RWPE1 (cell line): ENCODE data around the gene STOML1.
"Not testable (repeated sequence)": the region's sequence is repeated elsewhere in the genome, so short reads cannot be mapped to it uniquely, and the experiment has no call there.

Experiments used
- CTCF ChIA-PET: fragments of 350-600 bp; sonication (Branson Sonifier 250); formaldehyde crosslinking; extraction: SDS; loops from one replicate; lab custom pipeline; 2021; lab: Yijun Ruan, JAX
- POLR2A ChIA-PET: fragments of 400-600 bp; formaldehyde crosslinking; extraction: SDS; loops from one replicate; lab custom pipeline; 2020; ENCODE audit warnings: antibody characterized with exemption; ENCODE audit not compliant: low non-redundant PET; lab: Yijun Ruan, JAX
- DNase-seq: peaks from one replicate; pipeline ENCODE4 v3.0.0; 2012; ENCODE audit warnings: low spot score
- H3K27ac ChIP-seq: fragments of 450-650 bp; 2 replicates; pipeline ENCODE4 v1.5.1; 2017
- CTCF ChIP-seq: fragments of 450-650 bp; conservative IDR thresholded peaks from 2 replicates; pipeline ENCODE4 v1.5.1; 2017; ENCODE audit warnings: low read depth, mild to moderate bottlenecking

The STOML1 gene

GRCh38 chr15:73941449-73941848 is 50.6 kb downstream of the STOML1 start:
- TF ChIP-seq CTCF, result no peak
- H3K27ac ChIP-seq, result peak overlapping the region; percentile 14; the same call in 1 of the 2 replicates
- ChIA-PET CTCF (interaction anchor here (0.6 to 1.3 kb wide), 3 partner anchors 14 to 35 kb away, joined by 3 read pairs; no protein-coding TSS in a partner anchor), POLR2A (no interaction called here)
- DNase-seq, result no peak

GRCh38 chr15:73941044-73941443 is 51.1 kb downstream of the STOML1 start:
- DNase-seq, result no peak
- ChIA-PET POLR2A (no interaction called here), CTCF (interaction anchor here (0.6 to 1.3 kb wide), 3 partner anchors 14 to 35 kb away, joined by 3 read pairs; no protein-coding TSS in a partner anchor)
- H3K27ac ChIP-seq, result no peak overlapping the region; the same call in 1 of the 2 replicates
- no peak for TF ChIP-seq CTCF

- ChIA-PET POLR2A (no interaction called here), CTCF (interaction anchor here (0.6 to 1.3 kb wide), 3 partner anchors 13 to 385 kb away, joined by 3 read pairs; no protein-coding TSS in a partner anchor)
- H3K27ac ChIP-seq, result no peak overlapping the region; the same call in 1 of the 2 replicates
- TF ChIP-seq CTCF, result no peak
- no peak for DNase-seq
Observed at GRCh38 chr15:73940061-73940981, 51.8 kb downstream of the STOML1 start.

- ChIA-PET CTCF (interaction anchor here (0.6 to 1.0 kb wide), 3 partner anchors 12 to 785 kb away, joined by 3 to 4 read pairs (median 4); no protein-coding TSS in a partner anchor), POLR2A (no interaction called here)
- no peak overlapping the region for H3K27ac ChIP-seq
- no peak for DNase-seq
- no peak for TF ChIP-seq CTCF
Observed at GRCh38 chr15:73939138-73939537, 53.0 kb downstream of the STOML1 start.

- CTCF ChIA-PET, result interaction anchor here (0.6 to 1.0 kb wide), 2 partner anchors 13 to 694 kb away, joined by 4 read pairs; no protein-coding TSS in a partner anchor
- DNase-seq, POLR2A ChIA-PET, H3K27ac ChIP-seq: not testable (repeated sequence)
Observed at GRCh38 chr15:73938516-73938915, 53.6 kb downstream of the STOML1 start.

- CTCF ChIA-PET, result interaction anchor here (1.7 kb wide), 1 partner anchor 64 kb away, joined by 3 read pairs; no protein-coding TSS in a partner anchor
- no peak overlapping the region for H3K27ac ChIP-seq
- POLR2A ChIA-PET, result no interaction called here
- TF ChIP-seq CTCF, result no peak
- DNase-seq, result no peak
Observed at GRCh38 chr15:73937726-73938125, 54.4 kb downstream of the STOML1 start.
